HFFc6 (cell line): ENCODE data around the gene RNF150. TPM values are rescaled to one million over a fixed set of nuclear protein-coding genes. Genes with fewer than 3 reads are reported as not detected.

Experiments
- DNase-seq: peaks from one replicate; pipeline ENCODE4 v3.0.0-alpha.2; 2018
- H3K27ac Mint-ChIP-seq: 2 replicates; pipeline ENCODE4 v1.8.0; 2020; ENCODE audit warnings: mild to moderate bottlenecking, mixed read lengths
- H3K27me3 Mint-ChIP-seq: 2 replicates; pipeline ENCODE4 v1.8.0; 2021; ENCODE audit warnings: mild to moderate bottlenecking, moderate library complexity, mixed read lengths; ENCODE audit not compliant: insufficient read depth
- H3K36me3 Mint-ChIP-seq: 2 replicates; pipeline ENCODE4 v1.8.0; 2021; ENCODE audit warnings: low read depth, mixed read lengths
- H3K4me1 Mint-ChIP-seq: 2 replicates; pipeline ENCODE4 v1.8.0; 2020; ENCODE audit warnings: low read depth, mixed read lengths
- H3K4me3 Mint-ChIP-seq: 2 replicates; pipeline ENCODE4 v1.8.0; 2020; ENCODE audit warnings: mild to moderate bottlenecking, moderate library complexity, mixed read lengths
- H3K9me3 Mint-ChIP-seq: 2 replicates; pipeline ENCODE4 v1.8.0; 2020; ENCODE audit warnings: mild to moderate bottlenecking, mixed read lengths
- CTCF ChIP-seq: fragments of 200-600 bp; sonication (generic); IDR thresholded peaks from 2 replicates; pipeline ENCODE4 v1.5.0; 2021; ENCODE audit warnings: antibody characterized with exemption, mild to moderate bottlenecking
- total RNA-seq, 6 experiments: library from RNA; stranded (reverse); fragmentation: NEBNext Ultra II Directional; extraction: Animal tissue kit (Norgen Biotek cat#: 25700); gene quantifications; 2 replicates in 1 of 6; 3 replicates in 5 of 6; pipeline ENCODE4 v1.2.3, GENCODE V29; 2021

Gene RNF150
- total RNA-seq, 6 experiments from 2014 or later, result 15.1 to 24.2 (median 20.7) TPM

DNA sequence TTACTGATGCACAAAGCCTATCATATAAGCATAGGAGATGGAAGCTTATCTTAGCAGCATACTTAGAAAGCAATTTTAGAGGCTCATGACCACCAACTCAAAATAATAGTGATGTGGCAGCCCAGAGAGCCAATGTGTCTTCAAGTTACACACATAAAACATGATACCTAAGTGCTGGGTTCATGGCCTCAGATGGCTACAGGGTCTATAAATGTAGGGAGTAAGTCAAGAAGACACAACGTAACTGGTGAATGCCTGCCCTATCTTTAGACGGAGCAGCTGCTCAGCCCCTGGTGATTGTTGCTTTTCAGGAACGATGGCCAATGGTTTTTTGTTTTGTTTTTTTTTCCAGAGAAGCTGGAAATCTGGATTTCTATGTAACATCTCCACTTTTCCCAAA, 42.8 kb downstream of the RNF150 start:
- no peak for DNase-seq
- TF ChIP-seq CTCF, result no peak
- peaks cover 24% of the 10 kb centered on the region for H3K36me3 Mint-ChIP-seq
- H3K4me1 Mint-ChIP-seq, result peaks cover 10% of the 10 kb centered on the region
- peaks cover 2% of the 10 kb centered on the region; the same call in 1 of the 2 replicates for H3K27me3 Mint-ChIP-seq
- H3K27ac Mint-ChIP-seq, result no peak overlapping the region
- H3K4me3 Mint-ChIP-seq, result no peak overlapping the region
- H3K9me3 Mint-ChIP-seq, result peaks cover 14% of the 10 kb centered on the region

DNA sequence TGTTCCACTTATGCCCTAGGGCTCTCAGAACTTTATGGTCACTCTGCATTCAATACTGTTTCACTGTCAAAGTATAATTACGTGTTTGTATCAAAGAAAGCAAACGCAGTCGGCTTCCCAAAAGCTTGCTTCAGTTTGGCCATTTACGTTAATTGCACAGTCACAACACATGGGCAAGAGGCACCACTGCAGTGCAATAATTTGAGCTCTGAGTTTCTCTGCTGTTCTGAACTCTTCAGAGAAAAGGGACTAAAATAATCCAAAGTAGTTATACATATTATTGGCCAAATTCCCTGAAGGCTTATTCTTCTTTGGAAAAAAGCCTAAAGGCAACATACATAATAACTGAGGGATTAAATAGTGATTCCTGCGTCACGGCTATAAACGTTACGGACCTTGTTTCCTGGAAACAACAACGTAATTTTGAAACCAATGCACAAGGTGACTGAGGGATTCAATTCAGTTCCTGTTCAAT, 51.3 kb downstream of the RNF150 start:
- Mint-ChIP-seq H3K36me3 (no peaks in the 10 kb centered on the region), H3K4me3 (peak overlapping the region; percentile 51; the same call in 1 of the 2 replicates), H3K27me3 (no peaks in the 10 kb centered on the region), H3K9me3 (no peaks in the 10 kb centered on the region), H3K27ac (peak overlapping the region; percentile 33; the same call in 1 of the 2 replicates), H3K4me1 (peaks cover 24% of the 10 kb centered on the region)
- no peak for DNase-seq
- TF ChIP-seq CTCF, result no peak

- no peaks in the 10 kb centered on the region for H3K36me3 Mint-ChIP-seq
- no peak overlapping the region for H3K27ac Mint-ChIP-seq
- H3K9me3 Mint-ChIP-seq, result no peaks in the 10 kb centered on the region
- H3K27me3 Mint-ChIP-seq, result no peaks in the 10 kb centered on the region
- H3K4me3 Mint-ChIP-seq, result no peak overlapping the region
- DNase-seq, result no peak
- no peak for TF ChIP-seq CTCF
- H3K4me1 Mint-ChIP-seq, result peaks cover 24% of the 10 kb centered on the region
Measured at GRCh38 chr4:141080668-141081067, 52.6 kb downstream of the RNF150 start.

GRCh38 chr4:141079393-141079930, 53.8 kb downstream of the RNF150 start:
- DNase-seq, result no peak
- H3K4me3 Mint-ChIP-seq, result no peak overlapping the region
- no peaks in the 10 kb centered on the region for H3K27me3 Mint-ChIP-seq
- no peak overlapping the region; the same call in 1 of the 2 replicates for H3K27ac Mint-ChIP-seq
- H3K36me3 Mint-ChIP-seq, result no peaks in the 10 kb centered on the region
- H3K4me1 Mint-ChIP-seq, result peaks cover 24% of the 10 kb centered on the region
- no peaks in the 10 kb centered on the region for H3K9me3 Mint-ChIP-seq
- TF ChIP-seq CTCF, result no peak

- DNase-seq, result no peak
- no peaks in the 10 kb centered on the region for H3K9me3 Mint-ChIP-seq
- H3K4me1 Mint-ChIP-seq, result peaks cover 29% of the 10 kb centered on the region
- no peaks in the 10 kb centered on the region for H3K27me3 Mint-ChIP-seq
- TF ChIP-seq CTCF, result no peak
- H3K36me3 Mint-ChIP-seq, result no peaks in the 10 kb centered on the region
- no peak overlapping the region for H3K27ac Mint-ChIP-seq
- no peak overlapping the region for H3K4me3 Mint-ChIP-seq
Measured at GRCh38 chr4:141078871-141079270, 54.4 kb downstream of the RNF150 start.
